Dendritic cell treated with granulocyte-macrophage colony-stimulating factor and Interleukin-4, amounts not matched to agents 40 ng/mL and 50 ng/mL, for 4 days (primary cell): ENCODE results near the gene GTPBP3.
"Not testable (repeated sequence)": the region's sequence is repeated elsewhere in the genome, so short reads cannot be mapped to it uniquely, and the experiment has no call there.

Experiments
- H3K27ac Mint-ChIP-seq: one replicate; pipeline ENCODE4 v1.8.0; 2022; ENCODE audit warnings: mild to moderate bottlenecking, mixed read lengths
- H3K27me3 Mint-ChIP-seq: one replicate; pipeline ENCODE4 v1.8.0; 2022; ENCODE audit warnings: mild to moderate bottlenecking, mixed read lengths
- H3K36me3 Mint-ChIP-seq: one replicate; pipeline ENCODE4 v1.8.0; 2022; ENCODE audit warnings: low read depth, mixed read lengths
- H3K4me1 Mint-ChIP-seq: one replicate; pipeline ENCODE4 v1.8.0; 2022; ENCODE audit warnings: low read depth, mixed read lengths
- H3K4me3 Mint-ChIP-seq: one replicate; pipeline ENCODE4 v1.8.0; 2022; ENCODE audit warnings: mild to moderate bottlenecking, moderate library complexity, mixed read lengths
- H3K9me3 Mint-ChIP-seq: one replicate; pipeline ENCODE4 v1.8.0; 2022; ENCODE audit warnings: mixed read lengths
- intact Hi-C: fragments of 100-400 bp; cut with micrococcal nuclease; formaldehyde crosslinking; loops from one replicate; pipeline ENCODE4 v1.15.0; 2022

GTPBP3 gene

DNA sequence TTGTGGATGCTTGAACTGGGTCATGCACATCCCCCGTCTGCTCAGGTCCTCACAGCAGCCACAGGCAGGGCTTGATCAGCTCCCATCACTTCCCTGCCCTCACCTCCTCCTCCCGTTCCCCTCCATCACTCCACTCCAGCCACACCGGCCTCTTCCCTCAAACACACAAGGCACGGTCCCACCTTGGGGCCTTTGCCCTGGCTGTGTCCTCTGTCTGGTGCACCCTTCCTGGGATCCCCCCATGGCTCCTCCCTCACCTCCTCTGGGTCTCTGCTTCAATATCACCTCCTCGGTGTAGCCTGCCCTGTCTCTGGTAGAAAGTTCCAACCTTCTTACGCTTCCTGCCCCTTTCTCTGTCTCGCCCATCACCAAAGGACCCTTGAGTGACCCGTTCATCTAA, 16.0 kb downstream of the GTPBP3 start:
- Mint-ChIP-seq H3K27ac (no peak overlapping the region), H3K27me3 (peaks cover 46% of the 10 kb centered on the region), H3K36me3 (no peaks in the 10 kb centered on the region), H3K4me1 (peaks cover 20% of the 10 kb centered on the region), H3K4me3 (no peak overlapping the region), H3K9me3 (no peaks in the 10 kb centered on the region)
- intact Hi-C loops, result no loop called here

- peaks cover 8% of the 10 kb centered on the region for H3K4me1 Mint-ChIP-seq
- intact Hi-C loops, result no loop called here
- H3K27ac Mint-ChIP-seq, result no peak overlapping the region
Observed at GRCh38 chr19:17357078-17357666, 19.8 kb downstream of the GTPBP3 start.

GRCh38 chr19:17357724-17358123, 20.4 kb downstream of the GTPBP3 start:
- H3K36me3 Mint-ChIP-seq, result no peaks in the 10 kb centered on the region
- H3K4me1 Mint-ChIP-seq, result peaks cover 7% of the 10 kb centered on the region
- no peak overlapping the region for H3K27ac Mint-ChIP-seq
- H3K4me3 Mint-ChIP-seq, result no peak overlapping the region
- intact Hi-C loops, result no loop called here
- H3K27me3 Mint-ChIP-seq, result peaks cover 18% of the 10 kb centered on the region
- H3K9me3 Mint-ChIP-seq, result no peaks in the 10 kb centered on the region

More at GRCh38 chr19:17357078-17357666, 19.8 kb downstream of the GTPBP3 start:
- Mint-ChIP-seq H3K9me3 (no peaks in the 10 kb centered on the region), H3K36me3 (no peaks in the 10 kb centered on the region), H3K27me3 (peaks cover 14% of the 10 kb centered on the region), H3K4me3 (no peak overlapping the region)

DNA sequence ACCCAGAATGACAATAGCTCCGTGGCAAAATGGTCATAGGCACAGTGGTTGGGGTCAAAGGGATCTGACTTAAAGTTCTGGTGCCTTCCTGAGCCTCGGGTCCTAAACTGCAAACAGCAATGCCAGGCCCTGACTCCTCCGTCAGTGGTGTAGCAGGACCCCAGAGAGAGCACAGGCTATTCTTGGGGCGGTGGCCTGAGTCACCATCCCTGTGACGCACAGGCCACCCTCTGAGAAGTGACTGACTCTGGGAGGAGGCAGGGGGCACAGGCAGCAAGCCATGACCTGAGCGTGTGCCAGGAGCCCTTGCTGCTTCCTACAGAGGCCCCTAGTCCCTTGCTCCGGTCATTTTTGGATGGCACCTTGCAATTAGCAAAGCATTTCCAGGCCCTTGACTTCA, 21.0 kb downstream of the GTPBP3 start:
- intact Hi-C loops, result no loop called here

DNA sequence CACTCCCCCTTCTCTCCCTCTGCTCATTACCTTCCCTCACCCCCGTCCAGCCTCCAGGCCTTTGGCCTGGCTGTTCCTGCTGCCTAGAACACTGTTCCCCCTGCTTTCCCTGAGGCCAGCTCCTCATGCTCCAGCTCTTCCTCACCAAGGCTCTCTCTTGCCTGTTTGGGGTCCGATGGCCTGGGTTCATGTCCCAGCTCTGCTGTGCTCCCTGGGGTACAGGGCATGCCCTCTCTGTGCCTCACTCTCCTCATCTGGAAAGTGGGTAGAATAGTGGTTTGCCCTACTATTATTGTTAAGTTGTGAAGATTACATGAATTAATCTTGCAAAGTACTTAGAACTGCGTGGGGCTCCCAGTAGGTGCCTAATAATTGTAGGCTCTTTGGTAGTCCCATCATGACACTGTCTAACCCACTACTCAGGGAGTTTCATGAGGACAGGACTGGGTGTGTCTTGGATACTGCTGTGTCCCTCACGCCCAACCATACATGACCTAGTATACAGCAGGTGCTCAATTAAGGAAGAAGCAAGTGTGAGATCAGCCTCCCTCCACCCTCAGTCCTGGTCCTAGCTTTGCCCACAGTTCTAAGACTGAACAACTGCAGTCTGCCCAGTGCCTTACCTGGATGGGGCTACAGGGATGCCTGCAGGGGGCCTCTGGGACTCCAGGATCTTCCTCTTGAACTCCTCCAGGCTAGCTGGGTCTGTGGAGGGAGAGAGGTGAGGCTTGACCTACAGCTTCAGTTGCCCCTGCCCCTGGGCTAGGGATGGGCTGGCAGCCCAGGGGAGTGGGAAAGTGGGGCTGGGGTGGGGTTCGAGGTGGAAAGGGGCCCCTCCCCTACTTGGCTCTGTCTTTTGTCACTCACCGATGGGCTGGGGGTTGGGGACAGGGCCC, 22.8 kb downstream of the GTPBP3 start:
- no peaks in the 10 kb centered on the region for H3K4me1 Mint-ChIP-seq
- H3K9me3 Mint-ChIP-seq, result no peaks in the 10 kb centered on the region
- no peaks in the 10 kb centered on the region for H3K36me3 Mint-ChIP-seq
- intact Hi-C loops, result no loop called here
- H3K27ac Mint-ChIP-seq, result no peak overlapping the region
- peaks cover 13% of the 10 kb centered on the region for H3K27me3 Mint-ChIP-seq
- no peak overlapping the region for H3K4me3 Mint-ChIP-seq

More for the DNA sequence above, 21.0 kb downstream of the GTPBP3 start:
- Mint-ChIP-seq H3K27ac (no peak overlapping the region), H3K36me3 (no peaks in the 10 kb centered on the region), H3K4me3 (no peak overlapping the region), H3K9me3 (no peaks in the 10 kb centered on the region), H3K27me3 (peaks cover 13% of the 10 kb centered on the region), H3K4me1 (peaks cover under 1% of the 10 kb centered on the region)

GRCh38 chr19:17363852-17364605, 26.7 kb downstream of the GTPBP3 start:
- H3K9me3 Mint-ChIP-seq, H3K27ac Mint-ChIP-seq, H3K36me3 Mint-ChIP-seq, H3K4me1 Mint-ChIP-seq, H3K4me3 Mint-ChIP-seq, intact Hi-C loops: not testable (repeated sequence)
- H3K27me3 Mint-ChIP-seq, result peaks cover 16% of the 10 kb centered on the region

DNA sequence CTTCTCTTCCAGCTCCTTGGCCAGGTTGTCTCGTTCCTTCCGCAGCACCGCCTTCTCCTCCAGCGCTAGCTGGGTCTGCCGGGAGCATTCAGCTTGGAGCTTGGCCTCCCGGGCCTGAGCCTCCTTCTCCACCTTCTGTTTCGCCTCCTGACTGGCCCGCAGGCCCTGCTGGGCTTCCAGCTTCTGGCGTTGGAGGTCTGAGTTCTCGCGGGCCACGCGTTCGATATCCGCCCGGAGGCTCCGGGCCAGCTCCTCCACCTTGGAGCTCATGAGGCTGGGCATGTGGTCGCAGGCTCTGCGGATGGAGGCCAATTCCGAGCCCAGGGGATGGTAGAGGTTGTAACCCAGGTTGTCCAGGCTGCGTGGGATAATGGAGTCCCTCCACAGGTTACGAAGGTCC, 28.0 kb downstream of the GTPBP3 start:
- no peaks in the 10 kb centered on the region for H3K9me3 Mint-ChIP-seq
- H3K4me1 Mint-ChIP-seq, result peaks cover 6% of the 10 kb centered on the region
- no peak overlapping the region for H3K4me3 Mint-ChIP-seq
- H3K27me3 Mint-ChIP-seq, result peaks cover 13% of the 10 kb centered on the region
- H3K27ac Mint-ChIP-seq, result no peak overlapping the region
- intact Hi-C loops, result no loop called here
- H3K36me3 Mint-ChIP-seq, result no peaks in the 10 kb centered on the region

GRCh38 chr19:17370026-17370587, 32.8 kb downstream of the GTPBP3 start:
- Mint-ChIP-seq H3K9me3 (no peaks in the 10 kb centered on the region), H3K27me3 (peaks cover 3% of the 10 kb centered on the region), H3K27ac (peak overlapping the region; percentile 82), H3K4me1 (peaks cover 10% of the 10 kb centered on the region), H3K36me3 (no peaks in the 10 kb centered on the region), H3K4me3 (peak overlapping the region; percentile 46)
- intact Hi-C loops, result no loop called here

- intact Hi-C loops, result no loop called here
- Mint-ChIP-seq H3K9me3 (no peaks in the 10 kb centered on the region), H3K4me1 (peaks cover 40% of the 10 kb centered on the region), H3K36me3 (no peaks in the 10 kb centered on the region), H3K27ac (no peak within 1 kb of the TSS), H3K27me3 (peaks cover 19% of the 10 kb centered on the region), H3K4me3 (no peak within 1 kb of the TSS)
Observed at GRCh38 chr19:17376935-17377600, 39.7 kb downstream of the GTPBP3 start, which contains the start of gene PLVAP. TSS of gene PLVAP (minus strand) at chr19:17377342. CDS start at chr19:17377288, 54 bp downstream.

- no peak overlapping the region for H3K4me3 Mint-ChIP-seq
- H3K9me3 Mint-ChIP-seq, result no peaks in the 10 kb centered on the region
- H3K4me1 Mint-ChIP-seq, result peaks cover 45% of the 10 kb centered on the region
- no peak overlapping the region for H3K27ac Mint-ChIP-seq
- intact Hi-C loops, result no loop called here
- no peaks in the 10 kb centered on the region for H3K36me3 Mint-ChIP-seq
- H3K27me3 Mint-ChIP-seq, result peaks cover 19% of the 10 kb centered on the region
Observed at GRCh38 chr19:17378271-17378670, 40.9 kb downstream of the GTPBP3 start.

- Mint-ChIP-seq H3K27ac (peak overlapping the region; percentile 41), H3K36me3 (no peaks in the 10 kb centered on the region), H3K4me3 (no peak overlapping the region), H3K4me1 (peaks cover 51% of the 10 kb centered on the region), H3K27me3 (peaks cover 19% of the 10 kb centered on the region), H3K9me3 (no peaks in the 10 kb centered on the region)
- intact Hi-C loops, result no loop called here
Observed at GRCh38 chr19:17379221-17379631, 41.9 kb downstream of the GTPBP3 start.

- no peak overlapping the region for H3K4me3 Mint-ChIP-seq
- intact Hi-C loops, result no loop called here
- no peaks in the 10 kb centered on the region for H3K36me3 Mint-ChIP-seq
- H3K27ac Mint-ChIP-seq, result peak overlapping the region; percentile 41
- peaks cover 51% of the 10 kb centered on the region for H3K4me1 Mint-ChIP-seq
- no peaks in the 10 kb centered on the region for H3K9me3 Mint-ChIP-seq
- peaks cover 19% of the 10 kb centered on the region for H3K27me3 Mint-ChIP-seq
Observed at GRCh38 chr19:17380426-17381138, 43.2 kb downstream of the GTPBP3 start.
